ENCODE results near the gene FHAD1. TPM values are rescaled to one million over a fixed set of nuclear protein-coding genes. Genes with fewer than 3 reads are reported as not detected.

The FHAD1 gene
- 0.79 TPM for polyA plus RNA-seq
- long read RNA-seq, donor 1, result 0 reads
- long read RNA-seq, donor 2, result 0 reads
- long read RNA-seq, donor 3, result 0 reads
- long read RNA-seq, donor 4, result 0 reads
- long read RNA-seq, donor 5, full-length matches to known transcripts, result 1 of 1 reads
- long read RNA-seq, donor 5, partial matches to known transcripts, result 0 of 1 reads
- long read RNA-seq, donor 5, other reads (novel, unspliced or antisense), result 0 of 1 reads
- long read RNA-seq, donor 6, result 0 reads
- long read RNA-seq, donor 7, result 0 reads
- long read RNA-seq, donor 8, result 0 reads
- long read RNA-seq, donor 9, result 0 reads
- long read RNA-seq, donor 10, result 0 reads
- long read RNA-seq, donor 11, result 0 reads

GRCh38 chr1:15246960-15247614, at the start of gene FHAD1:
Gene FHAD1, plus strand, starts transcription at chr1:15247223. Its CDS starts 4,562 bp downstream, at chr1:15251785.
- peak within 1 kb of the TSS; percentile 22 for H3K27ac ChIP-seq (ENCODE audit: low read length)
- peak within 1 kb of the TSS; percentile 42 for H3K4me3 ChIP-seq (ENCODE audit: low read length)
- peak; percentile 51 to 79 for DNase-seq
- H3K36me3 ChIP-seq (ENCODE audit: control insufficient read depth, insufficient read depth, low read length), result no peaks in the 10 kb centered on the region
- H3K9me3 ChIP-seq (ENCODE audit: control insufficient read depth, low read depth, low read length), result peaks cover 2% of the 10 kb centered on the region
- WGBS (ENCODE audit: insufficient coverage, low lambda C conversion rate), result no CpG with 5 or more reads among the region's 55 CpGs
- peaks cover 4% of the 10 kb centered on the region for H3K4me1 ChIP-seq (ENCODE audit: control insufficient read depth, insufficient read depth, low read length)
- H3K27me3 ChIP-seq (ENCODE audit: control insufficient read depth, insufficient read depth, low read length), result peaks cover 3% of the 10 kb centered on the region

GRCh38 chr1:15197591-15198447, 49.2 kb upstream of the FHAD1 start:
- no peak for DNase-seq
- Histone ChIP-seq H3K4me1 (ENCODE audit: control insufficient read depth, insufficient read depth, low read length) (peaks cover 64% of the 10 kb centered on the region), H3K36me3 (ENCODE audit: control insufficient read depth, insufficient read depth, low read length) (peaks cover 15% of the 10 kb centered on the region), H3K9me3 (ENCODE audit: control insufficient read depth, low read depth, low read length) (no peaks in the 10 kb centered on the region), H3K4me3 (ENCODE audit: low read length) (no peak overlapping the region), H3K27me3 (ENCODE audit: control insufficient read depth, insufficient read depth, low read length) (no peaks in the 10 kb centered on the region), H3K27ac (ENCODE audit: low read length) (peak overlapping the region; percentile 82)
- 0% methylated on average over 1 of the region's 12 CpGs for WGBS (ENCODE audit: insufficient coverage, low lambda C conversion rate)

DNA sequence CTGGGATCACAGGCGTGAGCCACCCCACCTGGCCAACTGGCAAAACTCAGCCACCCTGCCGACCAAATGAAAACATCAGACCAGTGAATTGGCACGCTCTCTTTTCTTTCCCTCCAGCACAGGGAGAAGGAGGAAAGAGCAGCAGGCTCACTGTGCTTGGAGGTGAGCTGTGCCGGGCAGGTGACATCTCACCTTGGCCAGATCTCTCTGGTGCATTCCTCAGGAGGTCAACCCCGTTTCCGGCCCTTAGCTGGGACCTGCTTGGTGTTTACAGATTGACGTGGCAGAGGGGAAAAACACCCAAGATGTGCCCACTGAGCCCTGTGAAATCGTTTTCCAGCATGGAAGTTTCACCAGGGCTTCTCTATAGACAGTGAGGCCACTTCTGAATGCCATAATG, 48.3 kb upstream of the FHAD1 start:
- Histone ChIP-seq H3K4me3 (ENCODE audit: low read length) (no peak overlapping the region), H3K4me1 (ENCODE audit: control insufficient read depth, insufficient read depth, low read length) (peaks cover 66% of the 10 kb centered on the region), H3K27me3 (ENCODE audit: control insufficient read depth, insufficient read depth, low read length) (no peaks in the 10 kb centered on the region), H3K27ac (ENCODE audit: low read length) (peak overlapping the region; percentile 34), H3K9me3 (ENCODE audit: control insufficient read depth, low read depth, low read length) (no peaks in the 10 kb centered on the region), H3K36me3 (ENCODE audit: control insufficient read depth, insufficient read depth, low read length) (peaks cover 15% of the 10 kb centered on the region)
- no peak for DNase-seq
- whole genome bisulfite sequencing (ENCODE audit: insufficient coverage, low lambda C conversion rate), result no CpG with 5 or more reads among the region's 8 CpGs

- Histone ChIP-seq H3K4me1 (ENCODE audit: control insufficient read depth, insufficient read depth, low read length) (peaks cover 63% of the 10 kb centered on the region), H3K36me3 (ENCODE audit: control insufficient read depth, insufficient read depth, low read length) (peaks cover 12% of the 10 kb centered on the region), H3K9me3 (ENCODE audit: control insufficient read depth, low read depth, low read length) (no peaks in the 10 kb centered on the region), H3K27me3 (ENCODE audit: control insufficient read depth, insufficient read depth, low read length) (no peaks in the 10 kb centered on the region), H3K4me3 (ENCODE audit: low read length) (no peak overlapping the region), H3K27ac (ENCODE audit: low read length) (peak overlapping the region; percentile 97)
- WGBS (ENCODE audit: insufficient coverage, low lambda C conversion rate), result 34% methylated on average over 3 of the region's 4 CpGs
- DNase-seq, result no peak
Measured at GRCh38 chr1:15201221-15201620, 45.8 kb upstream of the FHAD1 start.

DNA sequence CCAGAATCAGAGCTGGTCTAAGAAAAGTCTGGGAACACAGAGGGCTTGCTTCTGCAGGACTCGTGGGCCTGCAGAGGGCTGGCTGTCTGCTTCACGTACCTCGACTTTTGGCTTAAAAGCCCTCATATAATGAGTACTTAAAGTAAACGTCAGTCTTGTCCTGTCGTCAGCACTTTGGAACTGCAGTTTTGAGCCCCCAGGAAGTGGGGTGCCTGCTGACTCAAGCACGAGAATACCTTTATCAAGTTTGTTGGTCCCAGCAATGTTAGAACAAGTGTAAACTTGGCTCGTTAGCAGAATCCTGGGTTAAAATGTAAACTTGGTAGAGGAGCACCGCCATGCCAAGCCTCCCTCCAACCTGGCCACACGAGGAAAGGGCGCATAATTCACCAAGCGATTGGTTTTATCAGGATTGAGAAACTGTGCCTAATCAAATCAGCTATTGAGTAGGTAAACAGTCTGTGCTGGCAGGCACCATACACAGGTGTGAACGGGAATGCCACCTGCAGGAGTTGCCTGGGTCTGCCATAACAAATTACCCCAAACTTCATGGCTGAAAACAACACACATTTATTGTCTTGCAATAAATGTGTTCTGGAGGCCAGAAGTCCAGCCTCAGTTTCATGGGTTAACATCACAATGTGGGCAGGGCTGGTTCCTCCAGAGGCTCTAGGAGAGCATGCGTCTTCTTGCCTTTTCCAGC, 45.0 kb upstream of the FHAD1 start:
- Histone ChIP-seq H3K9me3 (ENCODE audit: control insufficient read depth, low read depth, low read length) (no peaks in the 10 kb centered on the region), H3K27ac (ENCODE audit: low read length) (peak overlapping the region; percentile 97), H3K27me3 (ENCODE audit: control insufficient read depth, insufficient read depth, low read length) (no peaks in the 10 kb centered on the region), H3K4me3 (ENCODE audit: low read length) (no peak overlapping the region), H3K36me3 (ENCODE audit: control insufficient read depth, insufficient read depth, low read length) (peaks cover 12% of the 10 kb centered on the region), H3K4me1 (ENCODE audit: control insufficient read depth, insufficient read depth, low read length) (peaks cover 63% of the 10 kb centered on the region)
- DNase-seq, result peak; percentile 92 to 98
- WGBS (ENCODE audit: insufficient coverage, low lambda C conversion rate), result no CpG with 5 or more reads among the region's 13 CpGs

DNA sequence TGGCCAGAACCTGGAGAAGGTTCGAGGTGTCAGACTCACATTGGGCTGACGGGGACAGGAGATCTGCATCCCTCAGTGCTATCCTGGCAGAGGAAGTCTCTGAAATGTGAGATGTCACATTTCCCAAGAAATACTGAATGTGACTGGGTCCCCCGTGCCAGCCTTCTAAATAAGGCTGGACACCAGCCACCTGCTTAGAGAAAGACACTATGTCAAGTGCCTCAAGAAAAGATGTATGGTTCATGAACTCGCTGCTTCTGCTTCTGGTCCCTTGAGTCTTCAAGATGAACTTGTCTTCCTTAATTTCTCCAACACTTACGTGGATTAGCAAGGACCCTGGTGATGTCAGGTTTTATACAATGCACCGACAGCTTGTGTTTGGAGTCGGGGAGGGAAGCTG, 42.1 kb upstream of the FHAD1 start:
- Histone ChIP-seq H3K4me1 (ENCODE audit: control insufficient read depth, insufficient read depth, low read length) (peaks cover 40% of the 10 kb centered on the region), H3K27me3 (ENCODE audit: control insufficient read depth, insufficient read depth, low read length) (no peaks in the 10 kb centered on the region), H3K4me3 (ENCODE audit: low read length) (no peak overlapping the region), H3K27ac (ENCODE audit: low read length) (no peak overlapping the region), H3K9me3 (ENCODE audit: control insufficient read depth, low read depth, low read length) (no peaks in the 10 kb centered on the region), H3K36me3 (ENCODE audit: control insufficient read depth, insufficient read depth, low read length) (peaks cover 4% of the 10 kb centered on the region)
- WGBS (ENCODE audit: insufficient coverage, low lambda C conversion rate), result no CpG with 5 or more reads among the region's 7 CpGs
- DNase-seq, result no peak

DNA sequence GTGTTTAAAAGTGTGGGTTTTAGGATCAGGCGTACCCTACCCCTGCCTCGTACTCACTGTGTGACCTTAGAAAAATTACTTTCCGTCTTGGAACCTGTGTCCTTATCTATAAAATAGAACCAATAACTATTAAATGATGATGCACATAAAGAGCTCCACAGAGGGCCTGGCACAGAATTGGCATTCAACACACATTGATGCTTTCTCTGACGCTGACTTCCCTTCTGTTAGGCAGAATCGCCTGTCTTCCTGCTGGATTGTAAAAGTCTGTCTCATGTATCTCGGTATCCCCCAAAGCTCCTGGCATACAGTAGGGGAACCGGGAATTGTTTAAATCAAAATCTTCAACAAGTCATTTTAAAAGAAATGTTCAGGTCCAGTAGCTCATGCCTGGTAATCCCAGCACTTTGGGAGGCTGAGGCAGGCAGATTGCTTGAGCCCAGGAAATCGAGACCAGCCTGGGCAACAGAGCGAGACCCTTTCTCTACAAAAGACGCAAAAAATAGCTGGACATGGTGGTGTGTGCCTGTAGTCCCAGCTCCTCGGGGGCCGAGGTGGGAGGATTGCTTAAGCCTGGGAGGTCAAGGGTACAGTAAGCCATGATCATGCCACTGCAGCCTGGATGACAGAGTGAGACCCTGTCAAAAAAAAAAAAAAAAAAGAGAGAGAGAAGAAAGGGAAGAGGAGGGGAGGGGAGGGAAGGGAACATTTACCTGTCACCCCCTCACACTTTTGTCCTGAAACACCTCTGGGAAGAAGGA, 41.3 kb upstream of the FHAD1 start:
- DNase-seq, result no peak
- H3K4me3 ChIP-seq (ENCODE audit: low read length), result no peak overlapping the region

GRCh38 chr1:15206418-15207030, 40.5 kb upstream of the FHAD1 start:
- H3K4me1 ChIP-seq (ENCODE audit: control insufficient read depth, insufficient read depth, low read length), result peaks cover 26% of the 10 kb centered on the region
- no peaks in the 10 kb centered on the region for H3K27me3 ChIP-seq (ENCODE audit: control insufficient read depth, insufficient read depth, low read length)
- no peaks in the 10 kb centered on the region for H3K9me3 ChIP-seq (ENCODE audit: control insufficient read depth, low read depth, low read length)
- no peak overlapping the region for H3K27ac ChIP-seq (ENCODE audit: low read length)
- DNase-seq, result no peak
- H3K4me3 ChIP-seq (ENCODE audit: low read length), result no peak overlapping the region
- H3K36me3 ChIP-seq (ENCODE audit: control insufficient read depth, insufficient read depth, low read length), result peaks cover 4% of the 10 kb centered on the region
- WGBS (ENCODE audit: insufficient coverage, low lambda C conversion rate), result no CpG with 5 or more reads among the region's 8 CpGs

More for the DNA sequence above, 41.3 kb upstream of the FHAD1 start:
- H3K4me1 ChIP-seq (ENCODE audit: control insufficient read depth, insufficient read depth, low read length), result peaks cover 32% of the 10 kb centered on the region
- no peaks in the 10 kb centered on the region for H3K27me3 ChIP-seq (ENCODE audit: control insufficient read depth, insufficient read depth, low read length)
- no peak overlapping the region for H3K27ac ChIP-seq (ENCODE audit: low read length)
- no CpG with 5 or more reads among the region's 12 CpGs for WGBS (ENCODE audit: insufficient coverage, low lambda C conversion rate)
- H3K9me3 ChIP-seq (ENCODE audit: control insufficient read depth, low read depth, low read length), result no peaks in the 10 kb centered on the region
- H3K36me3 ChIP-seq (ENCODE audit: control insufficient read depth, insufficient read depth, low read length), result peaks cover 4% of the 10 kb centered on the region

GRCh38 chr1:15207031-15207828, 39.8 kb upstream of the FHAD1 start:
- no CpG with 5 or more reads among the region's 25 CpGs for WGBS (ENCODE audit: insufficient coverage, low lambda C conversion rate)
- no peaks in the 10 kb centered on the region for H3K9me3 ChIP-seq (ENCODE audit: control insufficient read depth, low read depth, low read length)
- H3K27ac ChIP-seq (ENCODE audit: low read length), result no peak overlapping the region
- peaks cover 4% of the 10 kb centered on the region for H3K36me3 ChIP-seq (ENCODE audit: control insufficient read depth, insufficient read depth, low read length)
- no peak overlapping the region for H3K4me3 ChIP-seq (ENCODE audit: low read length)
- H3K4me1 ChIP-seq (ENCODE audit: control insufficient read depth, insufficient read depth, low read length), result peaks cover 24% of the 10 kb centered on the region
- H3K27me3 ChIP-seq (ENCODE audit: control insufficient read depth, insufficient read depth, low read length), result no peaks in the 10 kb centered on the region
- DNase-seq, result no peak

Measured in large intestine (tissue), 12 donors.